Iris pigment epithelial cell (primary cell): ENCODE data around the gene NCOA4.
"Not testable (repeated sequence)": the region's sequence is repeated elsewhere in the genome, so short reads cannot be mapped to it uniquely, and the experiment has no call there.

Source experiments
- DNase-seq: peaks from one replicate; pipeline ENCODE4 v3.0.0-alpha.2; 2011; ENCODE audit warnings: low read depth

NCOA4 gene

GRCh38 chr10:46019569-46020343, 10.7 kb downstream of the NCOA4 start:
- no peak for DNase-seq

- DNase-seq: no peak
Measured at GRCh38 chr10:46019177-46019528, 11.3 kb downstream of the NCOA4 start.

- peak; percentile 66 for DNase-seq
Measured at GRCh38 chr10:46018453-46019176, 11.8 kb downstream of the NCOA4 start.

GRCh38 chr10:46017733-46018132, 12.7 kb downstream of the NCOA4 start:
- DNase-seq: no peak

GRCh38 chr10:46016811-46017210, 13.6 kb downstream of the NCOA4 start:
- no peak for DNase-seq

- no peak for DNase-seq
Measured at GRCh38 chr10:46016190-46016589, 14.2 kb downstream of the NCOA4 start.

GRCh38 chr10:46014683-46015405, 15.6 kb downstream of the NCOA4 start:
- DNase-seq: peak; percentile 55

GRCh38 chr10:46014206-46014605, 16.2 kb downstream of the NCOA4 start:
- DNase-seq: no peak

GRCh38 chr10:46012746-46013145, 17.7 kb downstream of the NCOA4 start:
- no peak for DNase-seq

GRCh38 chr10:46006219-46006618, 24.2 kb downstream of the NCOA4 start:
- DNase-seq: peak; percentile 69

GRCh38 chr10:46005383-46005782, 25.0 kb downstream of the NCOA4 start:
- no peak for DNase-seq

- no peak for DNase-seq
Measured at GRCh38 chr10:46004963-46005362, 25.5 kb downstream of the NCOA4 start.

GRCh38 chr10:46002916-46003693, 27.3 kb downstream of the NCOA4 start:
- peak; percentile 27 for DNase-seq

GRCh38 chr10:46002189-46002687, 28.2 kb downstream of the NCOA4 start:
- DNase-seq: not testable (repeated sequence)

- DNase-seq: no peak
Measured at GRCh38 chr10:46001187-46001756, 29.2 kb downstream of the NCOA4 start.

- DNase-seq: no peak
Measured at GRCh38 chr10:46000538-46000937, 29.9 kb downstream of the NCOA4 start.

GRCh38 chr10:45999955-46000354, 30.5 kb downstream of the NCOA4 start:
- not testable (repeated sequence) for DNase-seq

GRCh38 chr10:45997994-45998763, 32.2 kb downstream of the NCOA4 start:
- no peak for DNase-seq

GRCh38 chr10:45997557-45997956, 32.9 kb downstream of the NCOA4 start:
- no peak for DNase-seq

GRCh38 chr10:45985590-45985989, 44.8 kb downstream of the NCOA4 start:
- DNase-seq: not testable (repeated sequence)

GRCh38 chr10:45984473-45984872, 46.0 kb downstream of the NCOA4 start:
- peak; percentile 45 for DNase-seq
